ENCODE results near the gene OR2T11.

GRCh38 chr1:248631354-248632008 lies 3.4 kb downstream of the OR2T11 start:
- no peak for TF ChIP-seq CTCF (conservative IDR thresholded peaks at IDR 0.05 in 1 of 2, IDR thresholded peaks at IDR 0.05 in 1 of 2; ENCODE audit: low read depth in 1 of 2, low read length in 2 of 2)
- TF ChIP-seq EZH2 (IDR thresholded peaks at IDR 0.05; ENCODE audit: low read length, missing control alignments): no peak

Measured in fibroblast of lung (primary cell).